Measurements from ENCODE around the gene DDI2.

Gene DDI2

DNA sequence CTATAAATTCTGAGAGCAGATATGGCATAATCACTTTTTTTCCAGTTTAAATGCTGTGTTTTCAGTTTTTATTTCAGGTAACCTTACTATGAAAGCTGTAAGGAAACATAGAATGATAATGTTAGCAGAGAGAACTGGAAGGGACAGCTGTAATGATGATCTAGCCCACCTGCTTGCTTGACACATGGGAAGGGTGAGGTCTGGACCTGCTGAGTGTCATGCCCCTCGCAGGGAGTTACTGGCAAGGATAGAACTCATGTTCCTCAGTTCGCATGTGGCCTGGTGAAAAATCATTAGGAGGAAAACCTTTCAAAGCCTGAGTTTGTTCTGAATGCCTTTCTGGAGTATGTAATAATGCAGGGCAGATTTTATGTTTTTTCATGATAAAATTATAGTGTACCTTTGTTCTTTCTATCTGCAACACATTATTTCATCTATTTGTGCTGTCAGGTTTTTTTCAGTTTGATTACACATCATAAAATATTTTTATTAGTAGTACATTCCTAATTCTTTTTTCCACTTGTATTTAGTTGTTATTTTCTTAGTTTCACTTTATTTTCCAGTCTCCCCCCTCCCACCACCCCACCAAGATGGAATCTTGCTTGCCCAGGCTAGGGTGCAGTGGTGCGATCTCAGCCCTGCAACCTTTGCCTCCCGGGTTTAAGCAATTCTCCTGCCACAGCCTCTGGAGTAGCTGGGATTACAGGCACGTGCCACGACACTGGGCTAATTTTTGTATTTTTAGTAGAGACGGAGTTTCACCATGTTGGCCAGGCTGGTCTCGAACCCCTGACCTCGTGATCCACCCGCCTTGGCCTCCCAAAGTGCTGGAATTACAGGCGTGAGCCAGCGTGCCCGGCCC lies 8.0 kb downstream of the DDI2 start:
- FAIRE-seq (no peak), DNase-seq (ENCODE audit: insufficient read length) (no peak)
- TF ChIP-seq POLR2A (IDR thresholded peaks at IDR 0.05; ENCODE audit: low read depth, low read length) = no peak
- no peak for TF ChIP-seq TAF1 (IDR thresholded peaks at IDR 0.05; ENCODE audit: borderline replicate concordance, low read depth, low read length)
- no peak for TF ChIP-seq POLR2AphosphoS5 (IDR thresholded peaks at IDR 0.05; ENCODE audit: low read depth, low read length)

GRCh38 chr1:15626269-15626950 lies 9.2 kb downstream of the DDI2 start:
- TF ChIP-seq POLR2A (IDR thresholded peaks at IDR 0.05; ENCODE audit: low read depth, low read length) = no peak
- no peak for TF ChIP-seq TAF1 (IDR thresholded peaks at IDR 0.05; ENCODE audit: borderline replicate concordance, low read depth, low read length)
- TF ChIP-seq POLR2AphosphoS5 (IDR thresholded peaks at IDR 0.05; ENCODE audit: low read depth, low read length) = no peak

GRCh38 chr1:15627343-15627988 lies 10.2 kb downstream of the DDI2 start:
- peak; percentile 87 for FAIRE-seq
- DNase-seq (ENCODE audit: insufficient read length) = no peak
- TF ChIP-seq POLR2A (IDR thresholded peaks at IDR 0.05; ENCODE audit: low read depth, low read length) (no peak), TAF1 (IDR thresholded peaks at IDR 0.05; ENCODE audit: borderline replicate concordance, low read depth, low read length) (no peak), POLR2AphosphoS5 (IDR thresholded peaks at IDR 0.05; ENCODE audit: low read depth, low read length) (no peak)

More at GRCh38 chr1:15626269-15626950, 9.2 kb downstream of the DDI2 start:
- FAIRE-seq = peak; percentile 38
- no peak for DNase-seq (ENCODE audit: insufficient read length)

GRCh38 chr1:15628003-15628402 lies 10.7 kb downstream of the DDI2 start:
- TF ChIP-seq POLR2A (IDR thresholded peaks at IDR 0.05; ENCODE audit: low read depth, low read length) (no peak), POLR2AphosphoS5 (IDR thresholded peaks at IDR 0.05; ENCODE audit: low read depth, low read length) (no peak), TAF1 (IDR thresholded peaks at IDR 0.05; ENCODE audit: borderline replicate concordance, low read depth, low read length) (no peak)
- FAIRE-seq (no peak), DNase-seq (ENCODE audit: insufficient read length) (no peak)

DNA sequence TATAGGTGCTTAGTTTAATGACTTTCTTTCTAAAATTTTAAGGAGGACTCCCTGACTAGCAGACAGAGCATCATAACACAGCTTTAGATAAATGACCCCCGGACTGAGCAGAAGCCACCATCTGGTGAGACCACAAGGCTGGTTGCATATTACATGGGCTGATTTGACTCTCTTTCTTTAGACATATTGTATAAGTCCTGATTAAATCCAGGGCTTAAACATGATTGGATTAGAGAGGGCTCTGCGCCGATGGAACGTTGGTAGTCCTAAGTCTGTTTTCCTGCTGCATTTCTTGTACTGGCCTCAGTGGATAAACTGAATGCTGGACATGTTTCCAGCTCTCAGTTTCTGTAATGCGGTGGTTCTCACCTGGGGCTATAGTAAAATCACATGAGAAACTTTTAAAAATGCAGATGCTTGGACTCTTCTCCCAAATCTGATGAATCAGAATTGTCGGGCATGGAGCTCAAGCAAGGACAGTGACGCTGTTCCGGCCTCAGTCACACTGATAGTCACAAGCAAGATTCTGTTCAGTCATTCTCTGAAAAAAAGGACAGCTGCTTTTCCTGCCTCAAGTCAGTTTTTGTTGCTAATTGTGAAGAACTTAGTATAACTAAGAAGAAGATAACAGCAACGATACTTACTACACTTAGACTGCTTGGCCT lies 16.6 kb downstream of the DDI2 start:
- no peak for DNase-seq (ENCODE audit: insufficient read length)
- no peak for FAIRE-seq
- TF ChIP-seq POLR2A (IDR thresholded peaks at IDR 0.05; ENCODE audit: low read depth, low read length) (no peak), TAF1 (IDR thresholded peaks at IDR 0.05; ENCODE audit: borderline replicate concordance, low read depth, low read length) (no peak), POLR2AphosphoS5 (IDR thresholded peaks at IDR 0.05; ENCODE audit: low read depth, low read length) (no peak)

DNA sequence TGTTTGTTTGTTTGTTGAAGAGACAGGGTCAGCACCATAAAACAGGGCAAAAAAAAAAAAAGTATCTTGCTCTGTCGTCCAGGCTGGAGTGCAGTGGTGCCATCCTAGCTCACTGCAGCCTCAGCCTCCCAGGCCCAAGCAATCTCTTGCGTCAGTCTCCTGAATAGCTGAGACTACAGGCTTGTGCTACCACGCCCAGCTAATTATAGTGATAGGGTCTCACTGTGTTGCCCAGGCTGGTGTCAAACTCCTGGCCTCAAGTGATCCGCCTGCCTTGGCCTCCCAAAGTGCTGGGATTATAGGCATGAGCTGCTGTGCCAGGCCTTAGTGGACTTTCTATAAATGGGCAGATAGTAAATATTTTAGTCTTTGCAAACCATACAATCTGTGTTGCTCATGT lies 19.2 kb downstream of the DDI2 start:
- FAIRE-seq (no peak), DNase-seq (ENCODE audit: insufficient read length) (no peak)
- TF ChIP-seq POLR2A (IDR thresholded peaks at IDR 0.05; ENCODE audit: low read depth, low read length) (no peak), POLR2AphosphoS5 (IDR thresholded peaks at IDR 0.05; ENCODE audit: low read depth, low read length) (no peak), TAF1 (IDR thresholded peaks at IDR 0.05; ENCODE audit: borderline replicate concordance, low read depth, low read length) (no peak)

- DNase-seq (ENCODE audit: insufficient read length) (no peak), FAIRE-seq (no peak)
- TF ChIP-seq TAF1 (IDR thresholded peaks at IDR 0.05; ENCODE audit: borderline replicate concordance, low read depth, low read length) (no peak), POLR2A (IDR thresholded peaks at IDR 0.05; ENCODE audit: low read depth, low read length) (no peak), POLR2AphosphoS5 (IDR thresholded peaks at IDR 0.05; ENCODE audit: low read depth, low read length) (no peak)
Observed at GRCh38 chr1:15637826-15638225, 20.6 kb downstream of the DDI2 start.

DNA sequence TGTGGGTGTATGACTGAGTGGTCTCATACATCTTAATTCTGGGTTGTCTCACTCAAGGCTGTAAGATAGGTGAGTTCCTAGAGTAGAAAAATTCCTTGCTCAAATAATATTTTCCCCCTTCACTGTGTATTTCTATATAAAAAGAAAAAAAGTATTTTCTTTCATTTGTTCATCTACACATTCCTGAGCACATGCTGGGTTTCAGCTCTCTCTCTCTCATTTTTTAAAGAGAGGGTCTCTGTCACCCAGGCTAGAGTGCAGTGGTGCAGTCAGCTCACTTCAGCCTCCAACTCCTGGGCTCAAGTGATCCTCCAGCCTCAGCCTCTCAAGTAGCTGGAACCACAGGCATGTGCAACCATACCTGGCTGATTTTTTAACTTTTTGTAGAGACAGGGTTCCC lies 22.0 kb downstream of the DDI2 start:
- FAIRE-seq (no peak), DNase-seq (ENCODE audit: insufficient read length) (no peak)
- TF ChIP-seq POLR2A (IDR thresholded peaks at IDR 0.05; ENCODE audit: low read depth, low read length) = no peak
- no peak for TF ChIP-seq TAF1 (IDR thresholded peaks at IDR 0.05; ENCODE audit: borderline replicate concordance, low read depth, low read length)
- no peak for TF ChIP-seq POLR2AphosphoS5 (IDR thresholded peaks at IDR 0.05; ENCODE audit: low read depth, low read length)

- DNase-seq (ENCODE audit: insufficient read length) (no peak), FAIRE-seq (no peak)
- no peak for TF ChIP-seq POLR2AphosphoS5 (IDR thresholded peaks at IDR 0.05; ENCODE audit: low read depth, low read length)
Observed at GRCh38 chr1:15639931-15640330, 22.7 kb downstream of the DDI2 start.

- DNase-seq (ENCODE audit: insufficient read length) (no peak), FAIRE-seq (no peak)
- TF ChIP-seq POLR2A (IDR thresholded peaks at IDR 0.05; ENCODE audit: low read depth, low read length) = no peak
- no peak for TF ChIP-seq POLR2AphosphoS5 (IDR thresholded peaks at IDR 0.05; ENCODE audit: low read depth, low read length)
- TF ChIP-seq TAF1 (IDR thresholded peaks at IDR 0.05; ENCODE audit: borderline replicate concordance, low read depth, low read length) = no peak
Observed at GRCh38 chr1:15640667-15641066, 23.4 kb downstream of the DDI2 start.

GRCh38 chr1:15649937-15650336 lies 32.7 kb downstream of the DDI2 start:
- no peak for DNase-seq (ENCODE audit: insufficient read length)
- no peak for FAIRE-seq
- TF ChIP-seq POLR2AphosphoS5 (IDR thresholded peaks at IDR 0.05; ENCODE audit: low read depth, low read length) (no peak), POLR2A (IDR thresholded peaks at IDR 0.05; ENCODE audit: low read depth, low read length) (no peak), TAF1 (IDR thresholded peaks at IDR 0.05; ENCODE audit: borderline replicate concordance, low read depth, low read length) (no peak)

All from GM12892 (cell line).